Measurements from ENCODE around the gene LIMCH1.

The LIMCH1 gene

GRCh38 chr4:41551536-41551935 lies 13.6 kb downstream of the LIMCH1 start:
- DNase-seq (ENCODE audit: insufficient read length, low spot score) = no peak
- no peak for FAIRE-seq
- TF ChIP-seq POLR2A (IDR thresholded peaks at IDR 0.05; ENCODE audit: low read depth, low read length) (no peak), POU2F2 (IDR thresholded peaks at IDR 0.05; ENCODE audit: low read depth, low read length) (no peak), SPI1 (IDR thresholded peaks at IDR 0.05; ENCODE audit: low read depth, low read length) (no peak), TAF1 (IDR thresholded peaks at IDR 0.05; ENCODE audit: low read depth, low read length) (no peak)

- no peak for DNase-seq (ENCODE audit: insufficient read length, low spot score)
- no peak for FAIRE-seq
- TF ChIP-seq POLR2AphosphoS5 (IDR thresholded peaks at IDR 0.05; ENCODE audit: low read depth, low read length) (no peak), POU2F2 (IDR thresholded peaks at IDR 0.05; ENCODE audit: low read depth, low read length) (no peak), PAX5 (IDR thresholded peaks at IDR 0.05; ENCODE audit: insufficient read depth, low read length, severe bottlenecking) (no peak), TAF1 (IDR thresholded peaks at IDR 0.05; ENCODE audit: low read depth, low read length) (no peak), POLR2A (IDR thresholded peaks at IDR 0.05; ENCODE audit: low read depth, low read length) (no peak), SPI1 (IDR thresholded peaks at IDR 0.05; ENCODE audit: low read depth, low read length) (no peak)
These were observed 16.9 kb downstream of the LIMCH1 start for GRCh38 chr4:41554905-41555304.

GRCh38 chr4:41556526-41556925 lies 18.6 kb downstream of the LIMCH1 start:
- FAIRE-seq (no peak), DNase-seq (ENCODE audit: insufficient read length, low spot score) (no peak)
- TF ChIP-seq PAX5 (IDR thresholded peaks at IDR 0.05; ENCODE audit: insufficient read depth, low read length, severe bottlenecking) (no peak), SPI1 (IDR thresholded peaks at IDR 0.05; ENCODE audit: low read depth, low read length) (no peak), POU2F2 (IDR thresholded peaks at IDR 0.05; ENCODE audit: low read depth, low read length) (no peak), POLR2AphosphoS5 (IDR thresholded peaks at IDR 0.05; ENCODE audit: low read depth, low read length) (no peak), TAF1 (IDR thresholded peaks at IDR 0.05; ENCODE audit: low read depth, low read length) (no peak), POLR2A (IDR thresholded peaks at IDR 0.05; ENCODE audit: low read depth, low read length) (no peak)

GRCh38 chr4:41559940-41560516 lies 22.1 kb downstream of the LIMCH1 start:
- no peak for DNase-seq (ENCODE audit: insufficient read length, low spot score)
- TF ChIP-seq POLR2AphosphoS5 (IDR thresholded peaks at IDR 0.05; ENCODE audit: low read depth, low read length) = no peak
- TF ChIP-seq TAF1 (IDR thresholded peaks at IDR 0.05; ENCODE audit: low read depth, low read length) = no peak
- no peak for TF ChIP-seq POU2F2 (IDR thresholded peaks at IDR 0.05; ENCODE audit: low read depth, low read length)
- TF ChIP-seq PAX5 (IDR thresholded peaks at IDR 0.05; ENCODE audit: insufficient read depth, low read length, severe bottlenecking) = no peak
- TF ChIP-seq POLR2A (IDR thresholded peaks at IDR 0.05; ENCODE audit: low read depth, low read length) = no peak
- no peak for TF ChIP-seq SPI1 (IDR thresholded peaks at IDR 0.05; ENCODE audit: low read depth, low read length)
- FAIRE-seq = no peak

- TF ChIP-seq PAX5 (IDR thresholded peaks at IDR 0.05; ENCODE audit: insufficient read depth, low read length, severe bottlenecking) (no peak), POLR2A (IDR thresholded peaks at IDR 0.05; ENCODE audit: low read depth, low read length) (no peak), POU2F2 (IDR thresholded peaks at IDR 0.05; ENCODE audit: low read depth, low read length) (no peak), TAF1 (IDR thresholded peaks at IDR 0.05; ENCODE audit: low read depth, low read length) (no peak), POLR2AphosphoS5 (IDR thresholded peaks at IDR 0.05; ENCODE audit: low read depth, low read length) (no peak), SPI1 (IDR thresholded peaks at IDR 0.05; ENCODE audit: low read depth, low read length) (no peak)
- FAIRE-seq = no peak
- DNase-seq (ENCODE audit: insufficient read length, low spot score) = no peak
These were observed 23.3 kb downstream of the LIMCH1 start for GRCh38 chr4:41561244-41561643.

- no peak for TF ChIP-seq POU2F2 (IDR thresholded peaks at IDR 0.05; ENCODE audit: low read depth, low read length)
- TF ChIP-seq PAX5 (IDR thresholded peaks at IDR 0.05; ENCODE audit: insufficient read depth, low read length, severe bottlenecking) = no peak
- TF ChIP-seq TAF1 (IDR thresholded peaks at IDR 0.05; ENCODE audit: low read depth, low read length) = no peak
- no peak for TF ChIP-seq POLR2AphosphoS5 (IDR thresholded peaks at IDR 0.05; ENCODE audit: low read depth, low read length)
- TF ChIP-seq SPI1 (IDR thresholded peaks at IDR 0.05; ENCODE audit: low read depth, low read length) = no peak
- no peak for TF ChIP-seq POLR2A (IDR thresholded peaks at IDR 0.05; ENCODE audit: low read depth, low read length)
- FAIRE-seq = no peak
- DNase-seq (ENCODE audit: insufficient read length, low spot score) = no peak
These were observed 29.2 kb downstream of the LIMCH1 start for GRCh38 chr4:41567186-41567585.

GRCh38 chr4:41568363-41568762 lies 30.4 kb downstream of the LIMCH1 start:
- FAIRE-seq = no peak
- TF ChIP-seq POU2F2 (IDR thresholded peaks at IDR 0.05; ENCODE audit: low read depth, low read length) = no peak
- no peak for TF ChIP-seq SPI1 (IDR thresholded peaks at IDR 0.05; ENCODE audit: low read depth, low read length)
- no peak for TF ChIP-seq TAF1 (IDR thresholded peaks at IDR 0.05; ENCODE audit: low read depth, low read length)
- DNase-seq (ENCODE audit: insufficient read length, low spot score) = no peak

- FAIRE-seq (no peak), DNase-seq (ENCODE audit: insufficient read length, low spot score) (no peak)
- TF ChIP-seq TAF1 (IDR thresholded peaks at IDR 0.05; ENCODE audit: low read depth, low read length) = no peak
- no peak for TF ChIP-seq POLR2AphosphoS5 (IDR thresholded peaks at IDR 0.05; ENCODE audit: low read depth, low read length)
- TF ChIP-seq SPI1 (IDR thresholded peaks at IDR 0.05; ENCODE audit: low read depth, low read length) = no peak
- no peak for TF ChIP-seq POLR2A (IDR thresholded peaks at IDR 0.05; ENCODE audit: low read depth, low read length)
- no peak for TF ChIP-seq PAX5 (IDR thresholded peaks at IDR 0.05; ENCODE audit: insufficient read depth, low read length, severe bottlenecking)
- no peak for TF ChIP-seq POU2F2 (IDR thresholded peaks at IDR 0.05; ENCODE audit: low read depth, low read length)
These were observed 32.0 kb downstream of the LIMCH1 start for GRCh38 chr4:41569961-41570360.

GRCh38 chr4:41571422-41571821 lies 33.5 kb downstream of the LIMCH1 start:
- no peak for FAIRE-seq
- TF ChIP-seq POU2F2 (IDR thresholded peaks at IDR 0.05; ENCODE audit: low read depth, low read length) (no peak), SPI1 (IDR thresholded peaks at IDR 0.05; ENCODE audit: low read depth, low read length) (no peak)
- DNase-seq (ENCODE audit: insufficient read length, low spot score) = no peak

- FAIRE-seq = no peak
- TF ChIP-seq POLR2AphosphoS5 (IDR thresholded peaks at IDR 0.05; ENCODE audit: low read depth, low read length) = no peak
- no peak for TF ChIP-seq TAF1 (IDR thresholded peaks at IDR 0.05; ENCODE audit: low read depth, low read length)
- TF ChIP-seq PAX5 (IDR thresholded peaks at IDR 0.05; ENCODE audit: insufficient read depth, low read length, severe bottlenecking) = no peak
- TF ChIP-seq POU2F2 (IDR thresholded peaks at IDR 0.05; ENCODE audit: low read depth, low read length) = no peak
- TF ChIP-seq POLR2A (IDR thresholded peaks at IDR 0.05; ENCODE audit: low read depth, low read length) = no peak
- TF ChIP-seq SPI1 (IDR thresholded peaks at IDR 0.05; ENCODE audit: low read depth, low read length) = no peak
- no peak for DNase-seq (ENCODE audit: insufficient read length, low spot score)
These were observed 34.6 kb downstream of the LIMCH1 start for GRCh38 chr4:41572516-41572915.

Measured in GM12891 (cell line).